Measurements from ENCODE around the gene AGAP3.

AGAP3 gene

GRCh38 chr7:151141855-151142685, 55.8 kb downstream of the AGAP3 start:
- DNase-seq (ENCODE audit: extremely low read depth, low read depth) = no peak
- TF ChIP-seq, protein P1, sequence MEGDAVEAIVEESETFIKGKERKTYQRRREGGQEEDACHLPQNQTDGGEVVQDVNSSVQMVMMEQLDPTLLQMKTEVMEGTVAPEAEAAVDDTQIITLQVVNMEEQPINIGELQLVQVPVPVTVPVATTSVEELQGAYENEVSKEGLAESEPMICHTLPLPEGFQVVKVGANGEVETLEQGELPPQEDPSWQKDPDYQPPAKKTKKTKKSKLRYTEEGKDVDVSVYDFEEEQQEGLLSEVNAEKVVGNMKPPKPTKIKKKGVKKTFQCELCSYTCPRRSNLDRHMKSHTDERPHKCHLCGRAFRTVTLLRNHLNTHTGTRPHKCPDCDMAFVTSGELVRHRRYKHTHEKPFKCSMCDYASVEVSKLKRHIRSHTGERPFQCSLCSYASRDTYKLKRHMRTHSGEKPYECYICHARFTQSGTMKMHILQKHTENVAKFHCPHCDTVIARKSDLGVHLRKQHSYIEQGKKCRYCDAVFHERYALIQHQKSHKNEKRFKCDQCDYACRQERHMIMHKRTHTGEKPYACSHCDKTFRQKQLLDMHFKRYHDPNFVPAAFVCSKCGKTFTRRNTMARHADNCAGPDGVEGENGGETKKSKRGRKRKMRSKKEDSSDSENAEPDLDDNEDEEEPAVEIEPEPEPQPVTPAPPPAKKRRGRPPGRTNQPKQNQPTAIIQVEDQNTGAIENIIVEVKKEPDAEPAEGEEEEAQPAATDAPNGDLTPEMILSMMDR (IDR thresholded peaks at IDR 0.05; ENCODE audit: low read depth, low read length) = no peak

DNA sequence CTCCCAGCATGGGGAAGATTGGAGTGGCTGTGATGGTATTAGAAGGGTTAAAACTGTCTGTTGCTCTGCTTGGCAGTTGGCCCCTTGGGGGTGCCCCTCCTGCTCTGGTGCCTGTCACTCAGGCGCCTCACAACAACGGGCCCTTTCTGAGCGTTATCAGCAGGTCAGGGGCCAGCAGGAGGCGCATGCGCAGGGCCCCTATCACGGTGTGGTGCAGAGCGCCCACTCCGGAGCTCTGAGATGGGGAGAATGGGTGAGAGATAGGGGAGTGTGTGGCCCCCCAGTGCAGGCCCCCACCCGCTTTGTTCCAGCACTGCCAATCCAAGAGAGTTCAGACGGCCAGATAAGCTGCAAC, 56.4 kb downstream of the AGAP3 start:
- DNase-seq (ENCODE audit: extremely low read depth, low read depth) = no peak
- TF ChIP-seq, protein P1 (IDR thresholded peaks at IDR 0.05; ENCODE audit: low read depth, low read length) = no peak

DNA sequence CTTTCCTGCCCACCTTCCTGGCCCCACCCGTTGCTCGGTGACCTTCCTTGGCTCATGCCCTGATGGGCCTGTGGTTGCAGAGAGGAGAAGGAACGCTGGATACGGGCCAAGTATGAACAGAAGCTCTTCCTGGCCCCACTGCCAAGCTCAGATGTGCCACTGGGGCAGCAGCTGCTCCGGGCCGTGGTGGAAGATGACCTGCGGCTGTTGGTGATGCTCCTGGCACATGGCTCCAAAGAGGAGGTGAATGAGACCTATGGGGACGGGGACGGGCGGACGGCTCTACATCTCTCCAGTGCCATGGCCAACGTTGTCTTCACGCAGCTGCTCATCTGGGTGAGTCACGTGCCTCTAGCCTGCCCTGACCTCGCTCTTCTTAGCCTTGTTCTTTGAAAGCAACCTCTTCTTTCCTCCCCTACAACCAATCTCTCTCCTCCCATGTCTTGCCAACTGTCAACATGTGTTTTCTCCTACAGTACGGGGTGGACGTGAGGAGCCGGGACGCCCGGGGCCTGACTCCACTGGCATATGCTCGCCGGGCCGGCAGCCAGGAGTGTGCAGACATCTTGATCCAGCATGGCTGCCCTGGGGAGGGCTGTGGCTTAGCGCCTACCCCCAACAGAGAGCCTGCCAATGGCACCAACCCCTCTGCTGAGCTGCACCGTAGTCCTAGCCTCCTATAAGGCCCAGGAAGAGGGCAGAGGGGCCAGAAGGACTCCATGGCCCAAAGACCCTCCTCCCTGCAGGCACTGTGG, 57.2 kb downstream of the AGAP3 start:
- TF ChIP-seq, protein P1 (IDR thresholded peaks at IDR 0.05; ENCODE audit: low read depth, low read length) = no peak
- DNase-seq (ENCODE audit: extremely low read depth, low read depth) = no peak

GRCh38 chr7:151144387-151144786, 58.1 kb downstream of the AGAP3 start:
- TF ChIP-seq, protein P1 (IDR thresholded peaks at IDR 0.05; ENCODE audit: low read depth, low read length) = no peak
- no peak for DNase-seq (ENCODE audit: extremely low read depth, low read depth)

DNA sequence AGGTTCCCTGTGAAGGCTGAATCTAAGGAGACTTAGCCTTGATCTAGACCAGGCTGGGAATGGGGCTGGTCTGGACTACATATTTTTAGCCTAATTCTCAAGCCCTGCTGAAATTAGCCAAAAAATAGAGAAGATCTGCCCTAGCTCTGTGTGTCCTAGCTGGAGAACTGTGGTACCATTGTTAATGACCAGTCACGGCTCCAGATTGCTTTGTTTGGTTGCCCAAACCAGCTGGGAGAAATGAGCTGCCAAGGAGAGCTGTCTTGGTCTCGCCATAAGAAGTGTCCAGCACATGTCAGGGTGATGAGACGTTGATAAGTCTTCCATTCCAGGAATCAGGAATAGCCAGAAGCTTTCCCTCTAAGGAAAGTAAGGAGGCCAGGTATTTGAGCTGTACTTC, 60.5 kb downstream of the AGAP3 start:
- DNase-seq (ENCODE audit: extremely low read depth, low read depth) = no peak
- TF ChIP-seq, protein P1 (IDR thresholded peaks at IDR 0.05; ENCODE audit: low read depth, low read length) = no peak

- DNase-seq (ENCODE audit: extremely low read depth, low read depth) = no peak
These were observed 62.3 kb downstream of the AGAP3 start for GRCh38 chr7:151148319-151149259.

More at GRCh38 chr7:151148319-151149259, 62.3 kb downstream of the AGAP3 start:
- TF ChIP-seq, protein P1 (IDR thresholded peaks at IDR 0.05; ENCODE audit: low read depth, low read length) = no peak

All from AG09319 (cell line).